HFF-Myc (cell line): ENCODE results near the gene RCOR3.

Source experiments
- DNase-seq: peaks from one replicate; pipeline ENCODE4 v3.0.0-alpha.2; 2011; ENCODE audit warnings: low read depth; ENCODE audit errors: extremely low read depth
- H3K4me3 ChIP-seq: replicated peaks from 2 replicates; pipeline ENCODE4 v1.5.1; 2011; ENCODE audit warnings: low read depth, mild to moderate bottlenecking, control low read depth, low read length
- TF ChIP-seq, protein P1 (sequence below): IDR thresholded peaks from 2 replicates; pipeline ENCODE4 v1.5.1; 2012; ENCODE audit warnings: mild to moderate bottlenecking, low read depth, low read length, control low read depth; ENCODE audit errors: missing control alignments

Gene RCOR3

DNA sequence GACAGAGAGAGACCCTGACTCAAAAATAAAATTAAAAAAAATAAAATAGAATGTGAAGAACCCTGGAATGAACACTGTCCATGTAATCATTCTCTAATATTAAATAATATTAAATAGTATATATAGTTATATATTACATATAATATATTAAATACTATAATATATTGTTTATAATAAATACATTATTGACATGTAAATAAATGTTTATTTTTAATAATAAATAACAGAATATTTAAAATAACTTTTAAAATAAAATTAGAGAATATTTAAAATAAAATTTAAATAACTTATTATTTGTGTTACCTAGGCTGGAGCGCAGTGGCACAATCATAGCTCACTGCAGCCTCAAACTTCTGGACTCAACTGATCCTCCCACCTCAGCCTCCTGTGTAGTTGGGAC, 99.5 kb downstream of the RCOR3 start:
- TF ChIP-seq, protein P1, sequence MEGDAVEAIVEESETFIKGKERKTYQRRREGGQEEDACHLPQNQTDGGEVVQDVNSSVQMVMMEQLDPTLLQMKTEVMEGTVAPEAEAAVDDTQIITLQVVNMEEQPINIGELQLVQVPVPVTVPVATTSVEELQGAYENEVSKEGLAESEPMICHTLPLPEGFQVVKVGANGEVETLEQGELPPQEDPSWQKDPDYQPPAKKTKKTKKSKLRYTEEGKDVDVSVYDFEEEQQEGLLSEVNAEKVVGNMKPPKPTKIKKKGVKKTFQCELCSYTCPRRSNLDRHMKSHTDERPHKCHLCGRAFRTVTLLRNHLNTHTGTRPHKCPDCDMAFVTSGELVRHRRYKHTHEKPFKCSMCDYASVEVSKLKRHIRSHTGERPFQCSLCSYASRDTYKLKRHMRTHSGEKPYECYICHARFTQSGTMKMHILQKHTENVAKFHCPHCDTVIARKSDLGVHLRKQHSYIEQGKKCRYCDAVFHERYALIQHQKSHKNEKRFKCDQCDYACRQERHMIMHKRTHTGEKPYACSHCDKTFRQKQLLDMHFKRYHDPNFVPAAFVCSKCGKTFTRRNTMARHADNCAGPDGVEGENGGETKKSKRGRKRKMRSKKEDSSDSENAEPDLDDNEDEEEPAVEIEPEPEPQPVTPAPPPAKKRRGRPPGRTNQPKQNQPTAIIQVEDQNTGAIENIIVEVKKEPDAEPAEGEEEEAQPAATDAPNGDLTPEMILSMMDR, result no peak
- no peak overlapping the region for H3K4me3 ChIP-seq
- no peak for DNase-seq

DNA sequence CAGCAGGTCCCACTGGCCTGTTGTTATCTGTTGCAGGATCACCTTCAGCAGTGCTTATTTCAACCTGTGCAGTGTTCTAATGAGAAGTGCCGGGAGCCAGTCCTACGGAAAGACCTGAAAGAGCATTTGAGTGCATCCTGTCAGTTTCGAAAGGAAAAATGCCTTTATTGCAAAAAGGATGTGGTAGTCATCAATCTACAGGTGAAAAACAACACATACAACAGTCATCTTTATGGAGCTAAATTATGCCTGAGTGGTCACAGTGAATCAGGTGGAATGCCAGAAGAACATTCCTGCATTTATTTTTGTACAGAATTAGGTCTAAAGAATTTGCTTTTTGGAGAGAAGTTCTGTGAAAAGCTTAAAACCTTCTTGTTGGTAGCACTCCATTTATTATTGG, 100.7 kb downstream of the RCOR3 start:
- H3K4me3 ChIP-seq, result no peak overlapping the region
- DNase-seq, result no peak
- TF ChIP-seq, protein P1, result no peak

DNA sequence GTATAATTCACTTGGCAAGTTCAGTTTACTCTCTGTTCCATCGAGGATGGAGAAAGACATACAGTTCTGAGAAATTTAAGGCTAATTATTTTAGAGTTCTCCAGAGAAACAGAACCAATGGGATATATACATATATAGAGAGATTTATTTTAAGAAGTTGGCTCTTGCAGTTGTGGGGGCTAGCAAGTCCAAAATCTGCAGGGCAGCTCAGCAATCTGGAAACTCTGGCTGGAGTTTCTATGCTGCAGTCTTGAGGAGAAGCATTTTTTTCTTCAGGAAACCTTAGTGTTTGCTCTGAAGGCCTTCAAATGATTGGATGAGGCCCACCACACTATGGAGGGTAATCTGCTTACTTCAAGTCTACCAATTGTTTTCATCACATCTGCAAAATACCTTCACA, 102.0 kb downstream of the RCOR3 start:
- TF ChIP-seq, protein P1, result no peak
- H3K4me3 ChIP-seq, result no peak overlapping the region
- no peak for DNase-seq
